PFSK-1 (cell line): ENCODE results near the gene DLGAP4.

Experiments used
- POLR2AphosphoS5 ChIP-seq: IDR thresholded peaks from 2 replicates; pipeline ENCODE4 v1.6.1; 2012; ENCODE audit warnings: low read depth, mild to moderate bottlenecking, control low read depth, low read length, moderate library complexity
- SIN3A ChIP-seq: IDR thresholded peaks from 2 replicates; pipeline ENCODE4 v1.6.1; 2012; ENCODE audit warnings: mild to moderate bottlenecking, low read length, moderate library complexity, borderline replicate concordance; ENCODE audit not compliant: insufficient read depth
- TAF1 ChIP-seq: IDR thresholded peaks from 2 replicates; pipeline ENCODE4 v1.6.1; 2012; ENCODE audit warnings: low read length, control low read depth, borderline replicate concordance; ENCODE audit not compliant: insufficient read depth
- TF ChIP-seq, protein P1 (sequence below), 2 experiments: IDR thresholded peaks; 2 replicates each; pipeline versions ENCODE4 v1.6.1 to v1.8.0; 2011 to 2012; ENCODE audit warnings: low read depth in 2 of 2, low read length in 2 of 2, control low read depth in 1 of 2, inconsistent platforms in 1 of 2, mild to moderate bottlenecking in 1 of 2, moderate library complexity in 1 of 2; ENCODE audit not compliant: insufficient read depth in 1 of 2

DNA sequence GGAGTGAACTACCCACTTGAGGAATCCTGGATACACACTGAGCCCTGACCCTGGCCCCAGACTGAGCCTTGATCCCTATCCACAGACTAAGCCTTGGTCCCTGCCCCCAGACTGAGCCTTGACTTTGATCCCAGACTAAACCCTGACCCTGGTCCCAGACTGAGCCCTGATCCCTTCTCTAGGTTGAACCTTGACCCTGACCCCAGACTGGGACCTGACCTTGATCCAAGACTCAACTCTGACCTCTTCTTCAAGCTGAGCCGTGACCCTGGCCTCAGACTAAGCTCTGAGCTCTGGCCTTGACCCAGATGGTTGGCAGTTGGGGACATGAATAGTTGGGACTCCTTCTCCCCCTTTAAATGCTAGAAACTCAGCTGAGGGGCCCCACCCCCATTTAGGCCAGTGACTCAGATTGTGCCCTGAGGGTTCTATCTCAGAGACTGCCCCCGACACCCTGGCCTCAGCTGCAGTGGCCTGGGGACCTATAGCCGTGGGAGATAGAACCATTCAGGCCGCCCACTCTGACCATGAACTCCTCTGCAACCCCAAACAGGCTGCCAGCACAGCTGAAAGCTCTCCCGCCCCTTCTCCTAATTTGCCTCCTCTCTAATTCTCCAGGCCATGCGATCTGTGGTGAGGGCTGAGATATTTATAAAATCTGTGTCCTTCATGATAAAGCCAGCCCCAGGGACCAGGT, 84.7 kb downstream of the DLGAP4 start:
- TF ChIP-seq POLR2AphosphoS5, result no peak
- TF ChIP-seq, protein P1, sequence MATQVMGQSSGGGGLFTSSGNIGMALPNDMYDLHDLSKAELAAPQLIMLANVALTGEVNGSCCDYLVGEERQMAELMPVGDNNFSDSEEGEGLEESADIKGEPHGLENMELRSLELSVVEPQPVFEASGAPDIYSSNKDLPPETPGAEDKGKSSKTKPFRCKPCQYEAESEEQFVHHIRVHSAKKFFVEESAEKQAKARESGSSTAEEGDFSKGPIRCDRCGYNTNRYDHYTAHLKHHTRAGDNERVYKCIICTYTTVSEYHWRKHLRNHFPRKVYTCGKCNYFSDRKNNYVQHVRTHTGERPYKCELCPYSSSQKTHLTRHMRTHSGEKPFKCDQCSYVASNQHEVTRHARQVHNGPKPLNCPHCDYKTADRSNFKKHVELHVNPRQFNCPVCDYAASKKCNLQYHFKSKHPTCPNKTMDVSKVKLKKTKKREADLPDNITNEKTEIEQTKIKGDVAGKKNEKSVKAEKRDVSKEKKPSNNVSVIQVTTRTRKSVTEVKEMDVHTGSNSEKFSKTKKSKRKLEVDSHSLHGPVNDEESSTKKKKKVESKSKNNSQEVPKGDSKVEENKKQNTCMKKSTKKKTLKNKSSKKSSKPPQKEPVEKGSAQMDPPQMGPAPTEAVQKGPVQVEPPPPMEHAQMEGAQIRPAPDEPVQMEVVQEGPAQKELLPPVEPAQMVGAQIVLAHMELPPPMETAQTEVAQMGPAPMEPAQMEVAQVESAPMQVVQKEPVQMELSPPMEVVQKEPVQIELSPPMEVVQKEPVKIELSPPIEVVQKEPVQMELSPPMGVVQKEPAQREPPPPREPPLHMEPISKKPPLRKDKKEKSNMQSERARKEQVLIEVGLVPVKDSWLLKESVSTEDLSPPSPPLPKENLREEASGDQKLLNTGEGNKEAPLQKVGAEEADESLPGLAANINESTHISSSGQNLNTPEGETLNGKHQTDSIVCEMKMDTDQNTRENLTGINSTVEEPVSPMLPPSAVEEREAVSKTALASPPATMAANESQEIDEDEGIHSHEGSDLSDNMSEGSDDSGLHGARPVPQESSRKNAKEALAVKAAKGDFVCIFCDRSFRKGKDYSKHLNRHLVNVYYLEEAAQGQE (IDR thresholded peaks at IDR 0.05; ENCODE audit: insufficient read depth in 1 of 2, low read depth in 2 of 2, low read length in 2 of 2), result no peak
- TF ChIP-seq TAF1, result no peak
- TF ChIP-seq SIN3A, result no peak
